Measurements from ENCODE around the gene NAV2.
A peak's percentile ranks its signal among the peaks of the same experiment; 100 is the strongest.

NAV2 gene

GRCh38 chr11:20054584-20054983 is 341.9 kb downstream of the NAV2 start:
- peaks cover 78% of the 10 kb centered on the region for H3K36me3 Mint-ChIP-seq (ENCODE audit: low read depth)
- H3K4me3 Mint-ChIP-seq, result no peak overlapping the region
- peaks cover 72% of the 10 kb centered on the region for H3K4me1 Mint-ChIP-seq
- no peaks in the 10 kb centered on the region for H3K27me3 Mint-ChIP-seq (ENCODE audit: low read depth, poor library complexity)
- H3K9me3 Mint-ChIP-seq, result no peaks in the 10 kb centered on the region
- no peak overlapping the region for H3K27ac Mint-ChIP-seq
- DNase-seq, result no peak
- no peak for TF ChIP-seq CTCF (IDR thresholded peaks at IDR 0.05)

- Mint-ChIP-seq H3K4me3 (no peak overlapping the region), H3K27ac (no peak overlapping the region), H3K36me3 (ENCODE audit: low read depth) (peaks cover 76% of the 10 kb centered on the region)
Measured at GRCh38 chr11:20055312-20055711, 342.7 kb downstream of the NAV2 start.

GRCh38 chr11:20056109-20056949 is 343.7 kb downstream of the NAV2 start:
- no peak for TF ChIP-seq CTCF (IDR thresholded peaks at IDR 0.05)
- H3K36me3 Mint-ChIP-seq (ENCODE audit: low read depth), result peaks cover 79% of the 10 kb centered on the region
- H3K27ac Mint-ChIP-seq, result peak overlapping the region; percentile 99
- peaks cover 65% of the 10 kb centered on the region for H3K4me1 Mint-ChIP-seq
- H3K4me3 Mint-ChIP-seq, result peak overlapping the region; percentile 16
- H3K27me3 Mint-ChIP-seq (ENCODE audit: low read depth, poor library complexity), result no peaks in the 10 kb centered on the region
- no peaks in the 10 kb centered on the region for H3K9me3 Mint-ChIP-seq
- DNase-seq, result no peak

More at GRCh38 chr11:20055312-20055711, 342.7 kb downstream of the NAV2 start:
- TF ChIP-seq CTCF (IDR thresholded peaks at IDR 0.05), result no peak
- peaks cover 70% of the 10 kb centered on the region for H3K4me1 Mint-ChIP-seq
- DNase-seq, result no peak
- no peaks in the 10 kb centered on the region for H3K9me3 Mint-ChIP-seq
- no peaks in the 10 kb centered on the region for H3K27me3 Mint-ChIP-seq (ENCODE audit: low read depth, poor library complexity)

GRCh38 chr11:20056950-20057943 is 344.6 kb downstream of the NAV2 start:
- H3K27me3 Mint-ChIP-seq (ENCODE audit: low read depth, poor library complexity), result no peaks in the 10 kb centered on the region
- H3K9me3 Mint-ChIP-seq, result no peaks in the 10 kb centered on the region
- no peak for DNase-seq
- H3K4me3 Mint-ChIP-seq, result no peak overlapping the region
- peak overlapping the region; percentile 99 for H3K27ac Mint-ChIP-seq
- no peak for TF ChIP-seq CTCF (IDR thresholded peaks at IDR 0.05)
- H3K36me3 Mint-ChIP-seq (ENCODE audit: low read depth), result peaks cover 72% of the 10 kb centered on the region
- peaks cover 56% of the 10 kb centered on the region for H3K4me1 Mint-ChIP-seq

GRCh38 chr11:20058749-20059458 is 346.3 kb downstream of the NAV2 start:
- Mint-ChIP-seq H3K9me3 (no peaks in the 10 kb centered on the region), H3K36me3 (ENCODE audit: low read depth) (peaks cover 71% of the 10 kb centered on the region), H3K27me3 (ENCODE audit: low read depth, poor library complexity) (no peaks in the 10 kb centered on the region), H3K27ac (no peak overlapping the region), H3K4me1 (peaks cover 52% of the 10 kb centered on the region), H3K4me3 (no peak overlapping the region)
- TF ChIP-seq CTCF (IDR thresholded peaks at IDR 0.05), result no peak
- no peak for DNase-seq
